DND-41 (cell line): ENCODE results near the gene DOCK6.

Experiments
- EZH2 ChIP-seq: IDR thresholded peaks from 3 replicates; pipeline ENCODE4 v1.6.1; 2012; ENCODE audit warnings: borderline replicate concordance, low read depth, mild to moderate bottlenecking, moderate library complexity, low read length, inconsistent platforms; ENCODE audit not compliant: severe bottlenecking
- TF ChIP-seq, protein P1 (sequence below): IDR thresholded peaks from 2 replicates; pipeline ENCODE4 v1.5.1; 2012; ENCODE audit warnings: borderline replicate concordance, low read length, moderate library complexity, mild to moderate bottlenecking; ENCODE audit not compliant: poor library complexity, severe bottlenecking; ENCODE audit errors: extremely low read depth

DNA sequence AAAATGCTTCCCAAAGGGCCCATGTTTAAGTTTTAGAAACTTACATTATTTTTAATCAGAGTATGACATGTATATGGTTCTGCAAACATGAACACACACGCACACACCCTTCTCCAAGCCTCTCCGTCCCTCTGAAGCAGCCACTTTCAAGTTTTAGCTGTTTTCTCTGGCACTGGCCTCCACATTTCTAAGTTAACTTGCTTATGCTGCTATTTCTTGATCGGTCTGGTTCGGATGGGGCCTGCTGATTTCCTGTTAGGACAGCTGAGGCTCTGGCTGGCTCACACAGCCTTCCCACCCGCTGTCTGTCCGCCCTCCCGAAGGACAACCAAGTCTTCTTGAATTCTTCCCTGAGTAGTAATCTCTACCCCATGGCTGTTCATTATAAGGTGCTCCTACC is 111.1 kb downstream of the DOCK6 start:
- TF ChIP-seq, protein P1, sequence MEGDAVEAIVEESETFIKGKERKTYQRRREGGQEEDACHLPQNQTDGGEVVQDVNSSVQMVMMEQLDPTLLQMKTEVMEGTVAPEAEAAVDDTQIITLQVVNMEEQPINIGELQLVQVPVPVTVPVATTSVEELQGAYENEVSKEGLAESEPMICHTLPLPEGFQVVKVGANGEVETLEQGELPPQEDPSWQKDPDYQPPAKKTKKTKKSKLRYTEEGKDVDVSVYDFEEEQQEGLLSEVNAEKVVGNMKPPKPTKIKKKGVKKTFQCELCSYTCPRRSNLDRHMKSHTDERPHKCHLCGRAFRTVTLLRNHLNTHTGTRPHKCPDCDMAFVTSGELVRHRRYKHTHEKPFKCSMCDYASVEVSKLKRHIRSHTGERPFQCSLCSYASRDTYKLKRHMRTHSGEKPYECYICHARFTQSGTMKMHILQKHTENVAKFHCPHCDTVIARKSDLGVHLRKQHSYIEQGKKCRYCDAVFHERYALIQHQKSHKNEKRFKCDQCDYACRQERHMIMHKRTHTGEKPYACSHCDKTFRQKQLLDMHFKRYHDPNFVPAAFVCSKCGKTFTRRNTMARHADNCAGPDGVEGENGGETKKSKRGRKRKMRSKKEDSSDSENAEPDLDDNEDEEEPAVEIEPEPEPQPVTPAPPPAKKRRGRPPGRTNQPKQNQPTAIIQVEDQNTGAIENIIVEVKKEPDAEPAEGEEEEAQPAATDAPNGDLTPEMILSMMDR, result no peak
- no peak for TF ChIP-seq EZH2
